ENCODE results near the gene CHRM4.

The CHRM4 gene

DNA sequence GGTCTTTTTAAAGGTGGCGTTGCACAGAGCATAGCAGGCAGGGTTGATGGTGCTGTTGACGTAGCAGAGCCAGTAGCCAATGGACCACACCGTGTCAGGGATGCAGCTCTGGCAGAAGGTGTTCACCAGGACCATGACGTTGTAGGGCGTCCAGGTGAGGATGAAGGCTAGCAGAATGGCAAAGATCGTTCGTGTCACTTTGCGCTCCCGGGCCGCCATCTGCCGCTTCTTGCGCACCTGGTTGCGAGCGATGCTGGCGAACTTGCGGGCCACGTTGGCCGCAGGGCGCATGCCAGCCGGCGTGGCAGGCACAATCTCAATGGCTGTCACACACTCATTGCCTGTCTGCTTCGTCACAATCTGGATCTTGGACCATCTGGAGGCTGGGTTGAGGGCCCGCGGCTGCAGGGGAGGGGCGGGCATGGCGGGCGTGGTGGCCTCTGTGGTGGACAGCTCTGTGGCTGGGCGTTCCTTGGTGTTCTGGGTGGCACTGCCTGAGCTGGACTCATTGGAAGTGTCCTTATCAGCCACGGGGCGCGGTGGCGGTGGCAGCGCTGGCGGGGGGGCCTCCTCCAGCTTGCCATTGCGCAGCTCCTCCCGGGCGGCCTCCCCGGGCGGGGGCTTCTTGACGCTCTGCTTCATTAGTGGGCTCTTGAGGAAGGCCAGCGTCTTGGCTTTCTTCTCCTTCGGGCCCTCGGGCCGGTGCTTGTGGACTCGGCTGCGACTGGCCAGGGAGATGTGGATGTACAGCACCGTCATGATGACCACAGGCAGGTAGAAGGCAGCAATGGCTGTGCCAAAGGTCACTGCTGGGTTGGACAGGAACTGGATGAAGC, 6.2 kb downstream of the CHRM4 start:
- ChIA-PET CTCF (interaction anchor here (1.4 kb wide), 1 partner anchor 105 kb away, joined by 3 read pairs; no protein-coding TSS in a partner anchor), POLR2A (no interaction called here)
- DNase-seq (ENCODE audit: extremely low spot score), result no peak
- TF ChIP-seq, protein P1, sequence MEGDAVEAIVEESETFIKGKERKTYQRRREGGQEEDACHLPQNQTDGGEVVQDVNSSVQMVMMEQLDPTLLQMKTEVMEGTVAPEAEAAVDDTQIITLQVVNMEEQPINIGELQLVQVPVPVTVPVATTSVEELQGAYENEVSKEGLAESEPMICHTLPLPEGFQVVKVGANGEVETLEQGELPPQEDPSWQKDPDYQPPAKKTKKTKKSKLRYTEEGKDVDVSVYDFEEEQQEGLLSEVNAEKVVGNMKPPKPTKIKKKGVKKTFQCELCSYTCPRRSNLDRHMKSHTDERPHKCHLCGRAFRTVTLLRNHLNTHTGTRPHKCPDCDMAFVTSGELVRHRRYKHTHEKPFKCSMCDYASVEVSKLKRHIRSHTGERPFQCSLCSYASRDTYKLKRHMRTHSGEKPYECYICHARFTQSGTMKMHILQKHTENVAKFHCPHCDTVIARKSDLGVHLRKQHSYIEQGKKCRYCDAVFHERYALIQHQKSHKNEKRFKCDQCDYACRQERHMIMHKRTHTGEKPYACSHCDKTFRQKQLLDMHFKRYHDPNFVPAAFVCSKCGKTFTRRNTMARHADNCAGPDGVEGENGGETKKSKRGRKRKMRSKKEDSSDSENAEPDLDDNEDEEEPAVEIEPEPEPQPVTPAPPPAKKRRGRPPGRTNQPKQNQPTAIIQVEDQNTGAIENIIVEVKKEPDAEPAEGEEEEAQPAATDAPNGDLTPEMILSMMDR (IDR thresholded peaks at IDR 0.05; ENCODE audit: control extremely low read depth, extremely low read depth, low read depth, missing control alignments), result no peak

DNA sequence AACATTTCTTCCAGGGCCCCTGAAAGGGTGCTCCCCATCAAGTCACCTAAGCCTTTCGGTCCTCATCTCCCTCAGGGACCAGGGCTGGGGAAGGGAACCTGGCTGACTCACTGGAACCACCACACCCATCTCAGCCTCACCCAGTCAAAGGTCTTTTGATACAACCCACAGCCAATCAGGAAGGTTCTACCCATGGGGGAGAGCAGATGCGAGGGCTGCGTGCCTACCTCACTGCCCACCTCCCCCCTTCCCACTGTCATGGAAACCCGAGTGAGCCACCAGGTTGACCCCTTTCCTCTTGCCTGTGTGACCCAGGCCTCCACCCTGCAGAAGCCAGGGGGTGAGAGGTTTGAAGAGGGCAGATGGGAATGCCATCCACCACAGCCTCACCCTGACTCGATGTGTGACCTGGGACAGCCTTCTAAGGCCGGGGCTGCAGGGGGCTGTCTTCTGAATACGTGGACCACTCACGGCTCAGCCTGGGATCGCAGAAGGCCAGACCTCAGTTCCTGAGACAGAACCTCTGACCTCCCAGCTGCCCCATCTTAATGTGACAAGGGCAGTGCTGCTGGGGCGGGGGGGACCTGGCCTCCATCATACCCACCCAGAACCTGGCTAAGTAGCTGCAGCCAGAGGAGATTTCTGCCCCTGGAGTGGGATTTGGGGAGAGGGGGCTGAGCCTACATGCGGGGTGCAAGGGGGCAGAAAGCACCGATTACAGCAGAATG, 7.4 kb downstream of the CHRM4 start:
- TF ChIP-seq, protein P1 (IDR thresholded peaks at IDR 0.05; ENCODE audit: control extremely low read depth, extremely low read depth, low read depth, missing control alignments), result no peak
- ChIA-PET POLR2A (no interaction called here), CTCF (interaction anchor here (0.9 to 1.7 kb wide), 6 partner anchors 8 to 233 kb away, joined by 3 to 10 read pairs (median 4); partner anchors contain the start of genes ATG13, CHRM4 and HARBI1)
- DNase-seq (ENCODE audit: extremely low spot score), result no peak

GRCh38 chr11:46383404-46383758, 8.2 kb downstream of the CHRM4 start:
- CTCF ChIA-PET, result interaction anchor here (0.9 to 1.7 kb wide), 6 partner anchors 9 to 234 kb away, joined by 3 to 10 read pairs (median 4); partner anchors contain the start of genes ATG13, CHRM4 and HARBI1
- TF ChIP-seq, protein P1 (IDR thresholded peaks at IDR 0.05; ENCODE audit: control extremely low read depth, extremely low read depth, low read depth, missing control alignments), result no peak
- DNase-seq (ENCODE audit: extremely low spot score), result no peak
- POLR2A ChIA-PET, result no interaction called here

DNA sequence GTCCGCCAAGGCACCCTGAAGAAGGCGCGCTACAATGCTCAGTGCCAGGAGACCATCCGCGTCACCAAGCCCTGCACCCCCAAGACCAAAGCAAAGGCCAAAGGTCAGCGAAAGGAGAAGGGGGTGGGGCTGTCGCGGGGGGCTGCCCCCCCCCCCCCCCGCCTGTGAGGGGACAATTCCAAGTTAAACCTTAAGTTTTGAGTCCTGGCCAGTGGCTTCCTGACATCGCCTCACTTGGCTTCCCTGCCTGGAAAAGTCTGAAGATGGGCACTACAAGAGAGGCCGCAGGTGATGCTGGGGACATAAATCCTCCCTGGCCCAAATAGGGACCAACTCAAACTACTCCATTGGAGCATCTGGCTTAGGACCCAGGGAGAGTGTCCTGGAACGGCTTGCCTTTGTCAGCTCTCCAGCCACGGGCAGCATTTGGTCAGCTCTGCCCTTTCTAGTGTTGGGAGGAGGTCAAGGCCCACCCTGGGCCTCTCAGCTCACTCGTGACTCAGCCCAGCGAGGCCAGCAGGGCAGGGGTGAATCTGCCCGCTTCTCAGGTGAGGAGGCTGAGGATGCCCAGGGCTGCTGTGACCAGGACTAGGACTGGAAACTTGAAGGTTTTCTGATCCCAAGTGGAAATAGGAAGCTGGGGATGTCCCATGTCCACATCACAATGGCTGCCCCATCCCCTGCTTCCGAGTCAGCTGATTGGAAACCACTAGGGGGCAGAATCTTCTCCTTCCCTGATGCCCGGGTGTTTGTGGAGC, 8.8 kb downstream of the CHRM4 start:
- TF ChIP-seq, protein P1 (IDR thresholded peaks at IDR 0.05; ENCODE audit: control extremely low read depth, extremely low read depth, low read depth, missing control alignments), result no peak
- CTCF ChIA-PET, result interaction anchor here (0.8 to 1.7 kb wide), 6 partner anchors 10 to 146 kb away, joined by 3 to 10 read pairs (median 4); partner anchors contain the start of gene CHRM4
- POLR2A ChIA-PET, result interaction anchor here (0.5 kb wide), 1 partner anchor 134 kb away, joined by 4 read pairs; no protein-coding TSS in a partner anchor
- DNase-seq (ENCODE audit: extremely low spot score), result no peak

DNA sequence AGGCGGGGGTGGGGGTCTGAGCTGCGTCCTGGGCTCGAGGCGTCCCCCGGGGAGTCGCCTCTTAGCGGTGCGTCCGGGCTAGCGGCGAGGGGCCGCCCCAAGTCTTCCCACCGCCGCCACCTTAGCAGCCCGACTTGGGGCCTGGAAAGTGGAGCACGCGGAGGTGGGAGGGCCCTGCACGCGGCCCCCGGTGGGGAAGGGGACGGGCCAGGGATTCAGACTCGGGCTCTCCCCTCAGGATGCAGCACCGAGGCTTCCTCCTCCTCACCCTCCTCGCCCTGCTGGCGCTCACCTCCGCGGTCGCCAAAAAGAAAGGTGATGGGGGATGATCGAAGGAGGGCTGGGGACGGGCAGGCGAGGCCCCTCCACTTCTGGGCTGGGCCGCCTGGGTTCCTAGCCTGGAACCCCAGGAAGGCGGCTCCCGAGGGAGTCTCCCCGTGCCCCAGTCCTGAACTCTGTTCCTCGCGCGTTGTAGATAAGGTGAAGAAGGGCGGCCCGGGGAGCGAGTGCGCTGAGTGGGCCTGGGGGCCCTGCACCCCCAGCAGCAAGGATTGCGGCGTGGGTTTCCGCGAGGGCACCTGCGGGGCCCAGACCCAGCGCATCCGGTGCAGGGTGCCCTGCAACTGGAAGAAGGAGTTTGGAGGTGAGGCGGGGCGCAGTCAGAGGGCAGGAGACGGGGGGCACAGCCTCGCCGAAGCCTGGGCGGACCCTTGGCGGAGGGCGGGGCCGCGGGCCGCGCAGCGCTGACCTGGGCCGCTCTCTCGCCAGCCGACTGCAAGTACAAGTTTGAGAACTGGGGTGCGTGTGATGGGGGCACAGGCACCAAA, 9.5 kb downstream of the CHRM4 start:
- peak; percentile 51 for DNase-seq (ENCODE audit: extremely low spot score)
- ChIA-PET POLR2A (no interaction called here), CTCF (interaction anchor here (0.8 to 1.7 kb wide), 3 partner anchors 10 to 147 kb away, joined by 3 to 10 read pairs (median 8); partner anchors contain the start of gene CHRM4)
- TF ChIP-seq, protein P1 (IDR thresholded peaks at IDR 0.05; ENCODE audit: control extremely low read depth, extremely low read depth, low read depth, missing control alignments), result no peak
